ENCODE measurements around the gene LLGL1.

LLGL1 gene

GRCh38 chr17:18225121-18225641, at the start of gene LLGL1:
LLGL1 (plus strand) TSS chr17:18225635; CDS start chr17:18225683, 48 bp downstream.
- peak; percentile 96 for DNase-seq

- peak in 1 of 2 donors; percentile 51 for DNase-seq
Observed at GRCh38 chr17:18176176-18176575, 49.3 kb upstream of the LLGL1 start.

GRCh38 chr17:18177133-18177532, 48.3 kb upstream of the LLGL1 start:
- DNase-seq = no peak

- DNase-seq = no peak
Observed at GRCh38 chr17:18177722-18178121, 47.7 kb upstream of the LLGL1 start.

DNA sequence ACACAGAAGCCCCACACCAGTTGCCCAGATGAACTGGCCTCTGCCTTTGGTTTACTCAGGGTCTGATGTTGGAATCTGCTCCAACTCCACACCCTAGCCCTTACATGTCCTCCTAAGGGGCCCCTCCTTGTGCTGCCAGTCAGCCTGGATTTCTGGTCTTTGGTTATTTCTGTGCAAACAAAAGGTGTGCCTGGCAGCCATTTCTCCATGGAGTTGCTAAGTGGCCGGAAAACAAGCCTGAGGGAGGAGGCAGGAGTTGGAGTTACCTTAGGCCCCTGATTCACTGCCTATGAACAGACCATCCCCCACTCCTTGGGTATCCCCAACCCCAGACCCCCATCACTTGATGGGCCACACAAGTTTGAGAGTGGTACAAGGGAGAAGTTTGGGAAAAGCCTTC, 46.2 kb upstream of the LLGL1 start:
- DNase-seq = no peak

- DNase-seq = no peak
Observed at GRCh38 chr17:18179804-18180203, 45.6 kb upstream of the LLGL1 start.

GRCh38 chr17:18181358-18181757, 44.1 kb upstream of the LLGL1 start:
- DNase-seq = no peak

DNA sequence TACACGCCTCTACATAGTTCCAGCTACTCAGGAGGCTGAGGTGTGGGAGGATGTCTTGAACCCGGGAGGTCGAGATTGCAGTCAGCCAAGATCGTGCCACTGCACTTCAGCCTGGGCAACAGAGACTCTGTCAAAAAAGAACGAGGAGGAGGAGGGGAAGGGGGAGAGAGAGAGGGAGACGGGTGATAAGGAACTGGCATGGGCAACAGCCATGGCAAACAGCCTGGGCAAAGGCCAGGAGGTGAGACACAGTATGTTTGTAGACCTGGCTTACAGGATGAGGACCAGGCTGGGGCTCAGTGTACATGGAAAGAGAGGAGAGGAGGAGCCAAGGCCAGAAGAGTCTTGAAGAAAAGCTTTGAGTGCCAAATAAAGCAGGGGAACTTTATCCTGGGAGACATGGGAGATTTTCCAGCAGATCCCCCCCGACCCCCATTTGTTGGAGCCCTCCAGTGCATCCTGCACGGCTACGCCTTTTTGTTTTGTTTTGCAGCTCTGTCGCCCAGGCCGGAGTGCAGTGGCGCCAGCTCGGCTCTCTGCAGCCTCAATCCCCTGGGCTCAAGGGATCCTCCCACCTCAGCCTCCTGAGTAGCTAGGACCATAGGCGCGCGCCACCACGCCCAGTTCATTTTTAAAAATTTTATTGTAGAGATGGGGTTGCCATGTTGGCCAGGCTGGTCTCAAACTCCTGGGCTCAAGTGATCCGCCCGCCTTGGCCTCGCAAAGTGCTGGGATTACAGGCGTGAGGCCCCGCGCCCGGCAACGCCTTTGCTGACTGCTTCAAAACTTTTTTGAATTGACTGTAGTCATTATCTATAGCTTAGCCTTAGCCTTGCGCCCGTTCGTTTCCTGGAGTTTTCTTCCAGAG, 43.1 kb upstream of the LLGL1 start:
- no peak for DNase-seq

GRCh38 chr17:18182978-18183333, 42.5 kb upstream of the LLGL1 start:
- DNase-seq = peak in 1 of 2 donors; percentile 83

DNA sequence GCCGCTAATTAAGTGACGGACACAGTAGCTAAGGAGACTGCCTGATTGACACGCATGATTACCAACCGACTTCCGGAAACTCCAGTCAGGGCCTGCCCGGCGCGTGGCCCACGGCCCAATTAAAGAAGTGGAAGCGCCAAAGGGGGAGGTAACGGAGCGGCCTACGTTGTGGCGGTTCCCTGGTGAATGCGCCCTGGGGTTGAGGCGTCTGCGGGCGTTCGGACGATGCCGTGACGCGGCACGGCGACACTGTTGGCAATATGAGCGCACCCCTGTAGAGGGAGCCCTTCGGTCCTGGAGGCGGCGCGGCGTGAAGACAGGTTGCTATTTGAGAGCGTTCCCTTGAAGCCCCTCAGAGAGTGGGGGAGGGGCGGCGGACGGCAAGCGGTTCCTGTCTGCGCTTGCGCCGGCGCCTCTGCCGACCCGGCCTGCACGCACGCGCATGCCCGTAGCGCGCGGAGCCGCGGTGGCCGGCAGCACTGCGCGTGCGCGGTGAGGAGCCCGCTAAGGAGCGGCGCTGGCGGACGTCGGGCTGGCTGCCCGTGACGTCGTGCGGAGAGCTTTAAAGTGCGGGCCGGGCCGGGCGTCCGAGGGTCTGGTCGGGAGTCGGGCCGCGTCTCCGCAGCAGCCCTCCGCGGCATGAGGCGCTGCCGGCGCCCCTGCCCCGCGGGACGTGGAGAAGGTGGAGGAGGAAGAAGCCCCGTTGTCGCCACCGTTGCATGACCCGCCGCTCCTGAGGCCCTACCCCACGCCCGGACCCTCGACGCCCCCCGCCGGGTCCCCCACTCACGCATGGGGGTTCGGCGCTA, 41.9 kb upstream of the LLGL1 start, which contains the start of gene ALKBH5:
TSS of gene ALKBH5 (plus strand) at position 495 of the 809 bp plus-strand sequence. CDS start 416 bp downstream, outside the sequence.
- peak; percentile 98 to 99 for DNase-seq

- DNase-seq = peak; percentile 78 to 83
Observed at GRCh38 chr17:18184143-18185031, 41.0 kb upstream of the LLGL1 start.

- DNase-seq = no peak
Observed at GRCh38 chr17:18185391-18185790, 40.0 kb upstream of the LLGL1 start.

DNA sequence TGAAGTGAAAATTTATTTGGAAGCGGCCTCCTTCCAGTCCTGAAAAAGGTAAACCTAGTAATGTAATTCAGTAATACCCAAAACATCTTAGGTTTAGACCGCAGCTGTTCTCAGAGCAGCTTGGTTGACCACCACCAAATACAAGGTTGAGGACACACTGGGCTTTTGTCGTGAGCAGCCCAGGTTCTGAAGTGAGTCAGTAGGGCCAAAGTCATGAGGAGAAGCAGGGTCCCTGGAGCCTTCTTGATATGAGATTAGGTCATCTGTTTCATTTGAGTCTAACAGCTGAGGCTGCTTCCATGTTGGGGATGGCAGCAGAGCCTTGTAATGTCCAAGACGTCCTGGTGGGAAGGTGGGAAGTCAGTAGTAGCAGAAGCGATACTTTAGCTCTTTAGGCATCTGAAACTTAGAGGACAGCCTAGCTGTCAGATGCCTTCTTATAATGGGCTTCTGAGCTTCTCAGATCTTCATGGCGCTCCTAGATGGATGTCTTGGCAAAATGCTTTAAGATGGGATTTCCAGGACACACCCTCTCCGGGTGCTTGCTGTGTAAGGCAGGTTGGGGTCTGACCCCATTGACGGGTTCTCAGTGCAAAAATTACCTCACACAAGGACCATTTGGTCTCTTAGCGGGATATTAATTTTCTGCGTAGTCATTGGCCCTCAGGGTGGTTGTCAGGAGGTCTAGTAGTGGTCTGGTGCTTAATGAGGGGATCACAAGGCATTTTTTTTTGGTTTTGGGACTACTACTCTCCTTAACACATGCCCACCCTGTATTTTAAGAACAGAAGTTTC, 39.4 kb upstream of the LLGL1 start:
- no peak for DNase-seq

GRCh38 chr17:18186627-18186982, 38.8 kb upstream of the LLGL1 start:
- no peak for DNase-seq

DNA sequence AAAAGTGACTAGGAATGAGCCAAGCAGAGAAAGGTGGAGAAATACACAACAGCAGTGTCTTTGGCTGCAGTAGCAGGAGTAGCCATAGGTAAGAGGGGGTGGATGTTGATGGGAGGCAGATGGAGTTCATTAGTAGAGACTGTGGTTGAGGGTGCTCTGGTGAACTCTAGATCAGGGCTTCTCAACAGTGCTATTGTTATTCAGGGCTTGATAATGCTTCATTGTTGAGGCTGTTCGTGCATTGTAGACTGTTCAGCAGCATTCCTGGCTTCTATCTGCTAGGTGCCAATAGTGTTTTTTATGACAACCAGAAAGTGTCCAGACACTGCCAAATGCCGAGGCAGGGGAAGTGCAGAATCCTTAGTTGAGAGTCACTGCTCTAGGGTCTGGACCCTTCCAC, 38.2 kb upstream of the LLGL1 start:
- no peak for DNase-seq

DNA sequence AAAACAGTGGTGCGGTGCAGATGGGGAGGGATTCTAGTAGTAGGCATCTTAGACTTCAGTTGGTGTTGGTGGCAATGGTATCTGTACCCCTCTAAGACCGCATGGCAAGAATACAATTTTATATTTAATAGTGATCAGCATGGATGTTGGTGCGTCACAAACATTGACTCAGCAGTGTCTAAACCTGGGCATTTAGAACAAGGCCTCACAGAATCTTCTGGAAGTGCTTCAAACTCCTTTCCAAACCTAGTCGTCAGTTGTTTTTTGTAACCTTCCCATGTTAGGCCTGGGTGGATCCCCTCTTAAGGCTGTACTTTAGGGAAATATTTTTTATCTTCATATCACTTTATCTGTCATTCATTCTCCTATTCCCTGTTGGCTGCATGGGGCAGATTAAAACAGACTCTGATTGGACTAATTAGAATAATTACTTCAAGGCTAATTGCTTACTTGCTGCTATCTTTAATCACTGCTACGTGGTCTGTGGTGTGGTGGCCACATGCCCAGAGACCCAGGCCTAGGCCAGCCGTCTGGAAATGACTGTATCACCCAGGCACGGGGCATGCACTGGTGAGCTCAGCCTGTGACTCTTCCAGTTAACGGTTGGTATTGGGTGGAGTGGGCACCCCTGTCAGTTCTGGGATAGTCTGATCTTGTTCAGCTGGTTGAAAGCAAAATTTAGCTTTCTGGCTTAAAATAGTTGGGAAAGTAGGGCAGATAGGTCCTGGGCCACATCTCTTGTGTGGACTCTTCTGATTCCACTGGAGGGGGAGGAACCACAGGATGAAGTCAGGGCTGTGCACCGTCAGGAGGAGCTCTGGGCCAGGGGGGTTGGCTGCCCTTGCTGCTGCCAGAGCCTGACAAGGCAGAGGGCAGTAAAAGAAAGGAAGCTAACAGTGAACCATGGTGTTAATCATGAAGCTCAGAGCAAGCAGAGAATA, 37.3 kb upstream of the LLGL1 start:
- DNase-seq = peak in 1 of 2 donors; percentile 5

DNA sequence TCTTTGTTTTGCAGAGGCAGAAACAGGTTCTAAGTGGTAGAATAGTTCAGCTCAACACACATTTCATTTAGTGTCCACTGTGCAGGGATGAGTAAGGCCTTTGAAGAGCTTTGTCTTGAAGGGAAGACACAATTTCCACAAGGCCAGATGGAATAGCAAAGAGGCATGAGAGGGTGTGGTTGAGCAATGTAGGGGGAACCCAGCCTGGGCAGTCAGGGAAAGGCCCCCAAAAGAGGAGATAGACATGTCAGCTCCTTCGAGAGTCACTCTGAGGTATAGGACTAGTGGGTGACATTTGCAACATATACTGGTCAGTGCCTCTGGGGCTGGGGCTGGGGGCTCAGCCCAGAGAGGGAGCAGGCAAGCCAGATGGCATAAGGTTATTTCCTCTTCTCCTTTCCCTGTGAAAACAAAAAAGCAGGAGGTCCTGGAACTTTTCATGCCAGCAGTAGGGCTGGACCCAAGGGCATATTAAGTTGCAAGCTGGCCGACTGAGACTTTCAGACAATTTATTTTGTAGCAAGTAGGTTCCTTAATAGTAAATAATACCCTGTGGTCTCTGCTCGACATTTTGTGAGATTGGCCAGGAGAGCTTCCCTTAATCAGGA, 34.7 kb upstream of the LLGL1 start:
- DNase-seq = no peak

- no peak for DNase-seq
Observed at GRCh38 chr17:18191236-18191667, 34.2 kb upstream of the LLGL1 start.

- no peak for DNase-seq
Observed at GRCh38 chr17:18191967-18192366, 33.5 kb upstream of the LLGL1 start.

DNA sequence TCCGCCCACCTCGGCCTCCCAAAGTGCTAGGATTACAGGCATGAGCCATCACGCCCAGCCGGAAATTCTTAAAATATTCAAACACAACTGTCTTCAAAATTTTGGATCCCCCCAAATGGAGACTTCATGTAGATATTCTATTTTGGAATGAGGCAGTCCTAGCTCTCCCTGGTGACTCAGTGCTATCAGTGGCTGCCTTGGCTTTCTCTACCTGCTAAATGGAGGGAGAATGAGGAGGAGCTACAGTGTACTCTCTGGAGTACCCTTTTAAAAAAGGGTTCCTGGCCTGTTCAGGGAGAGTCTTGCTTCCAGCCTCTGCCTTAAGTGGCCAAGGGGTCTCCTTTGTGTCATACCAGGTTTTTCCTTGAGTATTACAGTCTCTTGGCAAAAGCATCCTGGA, 31.0 kb upstream of the LLGL1 start:
- no peak for DNase-seq

Measured in CD4-positive, alpha-beta T cell treated with Interleukin-1 beta for 1 hour (primary cell).